Lower leg skin (tissue), 3 donors: ENCODE measurements around the gene GINS1.

Experiments used
- CTCF ChIP-seq, 3 donors: fragments of 450-650 bp; IDR thresholded peaks; one replicate each; pipeline ENCODE4 v1.5.1; 2016; ENCODE audit warnings: antibody characterized with exemption in 3 of 3, mild to moderate bottlenecking in 3 of 3, moderate library complexity in 2 of 3
- POLR2A ChIP-seq, 2 donors: fragments of 450-650 bp; IDR thresholded peaks; one replicate each; pipeline ENCODE4 v1.6.1; 2016 to 2017; ENCODE audit warnings: antibody characterized with exemption in 2 of 2, mild to moderate bottlenecking in 1 of 2, moderate library complexity in 1 of 2

DNA sequence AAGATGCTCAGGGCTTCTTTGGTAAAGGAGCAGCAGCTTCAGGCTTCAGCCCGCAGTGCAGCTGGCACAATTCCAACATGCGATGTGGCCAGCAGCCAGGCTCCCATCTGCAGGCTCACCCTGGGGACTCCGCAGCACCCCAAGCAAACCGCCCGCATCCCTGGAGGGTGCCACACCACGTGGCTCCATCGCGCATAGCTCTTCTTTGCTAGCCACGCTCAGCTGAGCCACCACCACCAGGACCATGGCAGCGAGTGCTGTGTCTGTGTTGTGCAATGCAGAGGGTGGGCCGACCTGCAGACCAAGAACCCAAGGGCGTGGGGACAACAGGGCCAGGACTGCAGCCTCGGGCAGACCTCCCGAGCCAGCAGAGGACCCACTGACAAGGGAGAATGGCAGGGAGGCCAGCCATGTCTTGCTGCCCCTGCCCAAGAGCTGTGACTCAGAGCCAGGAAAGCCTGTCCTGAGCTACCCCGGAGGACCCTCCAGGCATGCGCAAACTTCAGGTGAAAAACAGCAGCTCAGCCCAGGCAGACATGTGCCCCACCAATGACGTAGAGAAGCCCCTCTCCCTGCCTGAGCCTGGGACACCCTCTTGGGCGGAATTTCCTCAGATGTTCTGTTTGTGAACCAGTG is 87.8 kb downstream of the GINS1 start:
- no peak for TF ChIP-seq CTCF (IDR thresholded peaks at IDR 0.05)
- no peak for TF ChIP-seq POLR2A (IDR thresholded peaks at IDR 0.05)
